Osteoblast (primary cell): ENCODE measurements around the gene LZTFL1. TPM values are rescaled to one million over a fixed set of nuclear protein-coding genes. Genes with fewer than 3 reads are reported as not detected.

Experiments
- DNase-seq: peaks from one replicate; pipeline ENCODE4 v3.0.0; 2011; ENCODE audit warnings: low spot score, mixed read lengths; ENCODE audit not compliant: insufficient read length; ENCODE audit errors: missing footprints
- H2AFZ ChIP-seq: 2 replicates; pipeline ENCODE4 v1.6.0; 2011; ENCODE audit warnings: mild to moderate bottlenecking, low read length
- H3K27ac ChIP-seq: 2 replicates; pipeline ENCODE4 v1.5.1; 2011; ENCODE audit warnings: mild to moderate bottlenecking, low read depth, low read length, moderate library complexity
- H3K27me3 ChIP-seq: 2 replicates; pipeline ENCODE4 v1.6.0; 2012; ENCODE audit warnings: mild to moderate bottlenecking, control low read depth, inconsistent platforms, low read length, moderate library complexity; ENCODE audit not compliant: insufficient read depth
- H3K36me3 ChIP-seq: 2 replicates; pipeline ENCODE4 v1.5.1; 2011; ENCODE audit warnings: mild to moderate bottlenecking, low read length, control low read depth, moderate library complexity; ENCODE audit not compliant: insufficient read depth
- H3K4me1 ChIP-seq: 2 replicates; pipeline ENCODE4 v1.5.1; 2011; ENCODE audit warnings: mild to moderate bottlenecking, low read length, control low read depth, moderate library complexity; ENCODE audit not compliant: insufficient read depth
- H3K4me2 ChIP-seq: 2 replicates; pipeline ENCODE4 v1.6.0; 2011; ENCODE audit warnings: mild to moderate bottlenecking, low read length; ENCODE audit not compliant: insufficient read depth
- H3K4me3 ChIP-seq: fragments of 200-600 bp; sonication (generic); 3 replicates; pipeline ENCODE4 v1.5.1; 2012; ENCODE audit warnings: mild to moderate bottlenecking, low read length, inconsistent platforms; ENCODE audit not compliant: insufficient read depth
- H3K79me2 ChIP-seq: 2 replicates; pipeline ENCODE4 v1.6.0; 2012; ENCODE audit warnings: mild to moderate bottlenecking, low read length, control low read depth, inconsistent platforms; ENCODE audit not compliant: insufficient read depth
- H3K9me3 ChIP-seq: 2 replicates; pipeline ENCODE4 v1.5.1; 2011; ENCODE audit warnings: low read depth, low read length, control low read depth
- H4K20me1 ChIP-seq: 2 replicates; pipeline ENCODE4 v1.6.0; 2012; ENCODE audit warnings: mild to moderate bottlenecking, low read length, control low read depth; ENCODE audit not compliant: insufficient read depth
- CTCF ChIP-seq: IDR thresholded peaks from 2 replicates; pipeline ENCODE4 v1.5.1; 2011; ENCODE audit warnings: mild to moderate bottlenecking, low read depth, low read length, moderate library complexity; ENCODE audit errors: extremely low read depth
- total RNA-seq: library from RNA; depleted of rRNA; stranded (reverse); fragments of >200 nt; gene quantifications from 2 replicates; pipeline ENCODE4 v1.2.3, GENCODE V29; 2012

LZTFL1 gene
- total RNA-seq, 1 donor: 26.1 TPM

GRCh38 chr3:45881078-45882022 is 39.4 kb upstream of the LZTFL1 start:
- no peak for DNase-seq
- H3K27ac ChIP-seq: no peak overlapping the region
- H3K79me2 ChIP-seq: no peaks in the 10 kb centered on the region
- H3K9me3 ChIP-seq: no peaks in the 10 kb centered on the region
- no peak for TF ChIP-seq CTCF
- peaks cover 3% of the 10 kb centered on the region for H4K20me1 ChIP-seq
- no peak overlapping the region for H3K4me3 ChIP-seq
- no peak overlapping the region for H3K4me2 ChIP-seq
- no peak overlapping the region for H2AFZ ChIP-seq
- peaks cover 5% of the 10 kb centered on the region for H3K4me1 ChIP-seq
- peaks cover 45% of the 10 kb centered on the region for H3K27me3 ChIP-seq
- H3K36me3 ChIP-seq: no peaks in the 10 kb centered on the region

GRCh38 chr3:45880725-45881077 is 38.8 kb upstream of the LZTFL1 start:
- H3K4me1 ChIP-seq: peaks cover 5% of the 10 kb centered on the region
- H3K27me3 ChIP-seq: peaks cover 39% of the 10 kb centered on the region
- no peak for TF ChIP-seq CTCF
- peaks cover 3% of the 10 kb centered on the region for H4K20me1 ChIP-seq
- no peaks in the 10 kb centered on the region for H3K79me2 ChIP-seq
- no peak overlapping the region for H3K27ac ChIP-seq
- no peaks in the 10 kb centered on the region for H3K9me3 ChIP-seq
- H3K4me3 ChIP-seq: no peak overlapping the region
- no peak for DNase-seq
- H2AFZ ChIP-seq: no peak overlapping the region
- no peaks in the 10 kb centered on the region for H3K36me3 ChIP-seq
- H3K4me2 ChIP-seq: no peak overlapping the region

GRCh38 chr3:45878124-45878523 is 36.2 kb upstream of the LZTFL1 start:
- Histone ChIP-seq H2AFZ (no peak overlapping the region), H3K9me3 (no peaks in the 10 kb centered on the region), H3K27me3 (peaks cover 40% of the 10 kb centered on the region), H3K4me1 (peaks cover 5% of the 10 kb centered on the region), H3K4me2 (no peak overlapping the region), H3K79me2 (no peaks in the 10 kb centered on the region), H3K27ac (no peak overlapping the region), H3K36me3 (no peaks in the 10 kb centered on the region), H4K20me1 (peaks cover 3% of the 10 kb centered on the region), H3K4me3 (no peak overlapping the region)
- no peak for TF ChIP-seq CTCF
- no peak for DNase-seq

GRCh38 chr3:45874677-45875346 is 32.9 kb upstream of the LZTFL1 start:
- H3K4me3 ChIP-seq: no peak overlapping the region
- no peak overlapping the region for H2AFZ ChIP-seq
- no peaks in the 10 kb centered on the region for H3K4me1 ChIP-seq
- DNase-seq: no peak
- H3K79me2 ChIP-seq: no peaks in the 10 kb centered on the region
- H3K4me2 ChIP-seq: no peak overlapping the region
- TF ChIP-seq CTCF: no peak
- no peaks in the 10 kb centered on the region for H3K36me3 ChIP-seq
- H3K27me3 ChIP-seq: peaks cover 38% of the 10 kb centered on the region
- H4K20me1 ChIP-seq: no peaks in the 10 kb centered on the region
- H3K9me3 ChIP-seq: no peaks in the 10 kb centered on the region
- no peak overlapping the region for H3K27ac ChIP-seq
